Stimulated activated CD8-positive, alpha-beta memory T cell treated with anti-CD3 and anti-CD28 coated beads, Interleukin-2, amount 100 ng/mL, for 48 hours (primary cell): ENCODE results near the gene CLPTM1L.
"Not testable (repeated sequence)": the region's sequence is repeated elsewhere in the genome, so short reads cannot be mapped to it uniquely, and the experiment has no call there.

Experiments used
- DNase-seq, 2 donors: peaks; one replicate each; pipeline ENCODE4 v3.0.0-alpha.2; 2020; ENCODE audit warnings: low read depth in 2 of 2

Gene CLPTM1L

DNA sequence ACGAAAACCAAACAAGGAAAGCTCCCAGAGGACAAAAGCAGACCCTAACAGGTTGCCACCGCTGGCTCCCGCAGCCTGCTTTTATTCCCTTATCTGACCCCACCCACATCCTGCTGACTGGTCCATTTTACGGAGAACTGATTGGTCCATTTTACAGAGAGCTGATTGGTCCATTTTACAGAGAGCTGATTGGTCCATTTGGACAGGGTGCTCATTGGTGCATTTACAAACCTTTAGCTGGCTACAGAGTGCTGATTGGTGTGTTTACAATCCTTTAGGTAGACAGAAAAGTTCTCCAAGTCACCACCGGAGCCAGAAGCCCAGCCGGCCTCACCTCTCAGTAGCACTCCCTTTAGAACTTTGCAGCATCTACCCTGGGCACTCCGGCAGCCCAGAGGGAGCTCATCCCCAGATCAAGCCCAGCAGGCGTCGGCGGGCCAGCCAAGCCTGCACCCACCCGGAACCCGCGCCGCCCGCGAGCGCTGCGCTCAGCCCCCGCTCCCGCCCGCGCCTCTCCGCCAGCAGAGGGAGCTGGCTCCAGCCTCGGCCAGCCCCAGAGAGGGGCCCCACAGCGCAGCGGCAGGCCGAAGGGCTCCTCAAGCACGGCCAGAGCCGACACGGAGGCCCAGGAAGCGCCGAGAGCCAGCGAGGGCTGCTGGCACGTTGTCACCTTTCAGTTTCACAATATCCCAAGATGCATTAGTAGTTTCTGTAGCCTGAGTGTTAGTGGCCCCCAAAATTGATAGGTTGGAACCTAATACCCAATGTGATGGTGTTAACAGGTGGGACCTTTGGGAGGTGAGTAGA, 35.3 kb upstream of the CLPTM1L start:
- peak; percentile 32 to 41 for DNase-seq

DNA sequence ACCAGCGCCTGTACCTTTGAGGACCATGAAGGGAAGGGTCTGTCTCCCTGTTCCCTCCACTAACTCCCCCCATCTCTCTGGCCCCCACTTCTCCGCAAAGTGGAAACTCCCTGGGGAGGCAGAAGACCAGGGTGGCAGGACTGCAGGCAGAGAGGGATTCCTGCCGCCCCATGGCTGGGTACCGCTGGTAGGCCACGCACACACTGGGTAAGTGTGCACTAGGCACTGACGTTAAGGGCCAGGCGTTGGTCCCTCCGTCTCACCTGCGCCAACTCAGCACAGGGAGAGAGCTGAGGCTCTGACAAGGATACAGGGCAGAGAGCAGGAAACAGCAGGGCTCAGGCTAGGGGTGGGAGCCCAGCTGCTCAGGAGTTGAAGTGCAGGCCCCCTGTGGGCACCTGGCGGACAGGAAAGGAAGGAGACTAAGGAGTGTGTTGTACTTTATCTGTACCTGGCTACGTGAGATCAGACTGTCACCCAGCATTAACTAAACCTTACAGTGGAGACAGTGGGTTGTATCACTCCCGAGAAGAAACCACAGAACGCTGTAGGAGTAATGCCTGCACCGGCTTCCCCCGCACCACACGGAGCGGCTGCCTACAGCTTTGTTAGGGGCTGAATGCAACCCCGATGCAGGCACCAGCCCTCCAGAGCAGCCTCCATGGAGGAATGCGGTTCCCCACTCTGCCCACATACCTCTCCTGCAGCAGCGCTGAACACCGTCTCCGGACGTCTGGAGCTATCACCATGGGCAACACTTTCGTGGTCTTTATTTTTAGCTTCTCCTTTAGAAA, 34.2 kb upstream of the CLPTM1L start:
- no peak for DNase-seq

DNA sequence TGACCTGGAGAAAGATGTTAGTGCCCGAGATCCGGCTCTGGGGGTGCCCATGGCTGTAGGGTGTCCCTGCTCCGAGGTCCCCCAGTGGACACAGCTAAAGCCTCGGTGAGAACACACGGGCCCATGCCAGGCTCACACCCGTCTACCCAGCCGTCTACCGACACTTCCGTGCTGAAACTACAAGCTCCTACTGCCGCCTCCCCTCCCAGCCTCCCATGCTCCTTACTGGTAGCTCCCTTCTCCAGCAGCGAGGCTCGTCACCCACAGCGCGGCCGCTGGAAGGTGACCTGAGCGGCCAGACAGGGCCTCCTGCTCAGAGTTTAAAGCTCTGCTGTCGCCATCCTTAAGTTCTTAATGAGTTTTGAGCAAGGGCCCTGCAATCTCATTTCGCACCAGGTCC, 33.2 kb upstream of the CLPTM1L start:
- DNase-seq = no peak

DNA sequence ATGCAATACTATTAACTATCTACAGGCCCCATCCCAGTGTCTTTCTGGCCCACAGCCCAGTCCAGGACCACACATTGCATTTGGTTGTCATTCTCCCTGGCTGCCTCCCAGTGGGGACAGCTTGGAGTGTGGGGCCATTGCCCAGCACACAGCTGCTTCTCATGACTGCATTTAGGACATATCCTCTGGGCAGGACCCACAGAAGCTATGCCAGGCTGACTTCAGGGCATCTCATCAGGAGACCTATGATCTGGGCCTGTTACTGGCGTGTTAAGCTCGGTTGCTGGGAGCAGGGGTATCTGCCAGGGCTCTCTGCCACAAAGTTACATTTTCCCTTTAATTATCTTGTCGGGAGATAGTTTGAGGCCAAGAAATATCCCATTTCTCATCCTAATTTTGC, 32.1 kb upstream of the CLPTM1L start:
- DNase-seq = no peak

DNA sequence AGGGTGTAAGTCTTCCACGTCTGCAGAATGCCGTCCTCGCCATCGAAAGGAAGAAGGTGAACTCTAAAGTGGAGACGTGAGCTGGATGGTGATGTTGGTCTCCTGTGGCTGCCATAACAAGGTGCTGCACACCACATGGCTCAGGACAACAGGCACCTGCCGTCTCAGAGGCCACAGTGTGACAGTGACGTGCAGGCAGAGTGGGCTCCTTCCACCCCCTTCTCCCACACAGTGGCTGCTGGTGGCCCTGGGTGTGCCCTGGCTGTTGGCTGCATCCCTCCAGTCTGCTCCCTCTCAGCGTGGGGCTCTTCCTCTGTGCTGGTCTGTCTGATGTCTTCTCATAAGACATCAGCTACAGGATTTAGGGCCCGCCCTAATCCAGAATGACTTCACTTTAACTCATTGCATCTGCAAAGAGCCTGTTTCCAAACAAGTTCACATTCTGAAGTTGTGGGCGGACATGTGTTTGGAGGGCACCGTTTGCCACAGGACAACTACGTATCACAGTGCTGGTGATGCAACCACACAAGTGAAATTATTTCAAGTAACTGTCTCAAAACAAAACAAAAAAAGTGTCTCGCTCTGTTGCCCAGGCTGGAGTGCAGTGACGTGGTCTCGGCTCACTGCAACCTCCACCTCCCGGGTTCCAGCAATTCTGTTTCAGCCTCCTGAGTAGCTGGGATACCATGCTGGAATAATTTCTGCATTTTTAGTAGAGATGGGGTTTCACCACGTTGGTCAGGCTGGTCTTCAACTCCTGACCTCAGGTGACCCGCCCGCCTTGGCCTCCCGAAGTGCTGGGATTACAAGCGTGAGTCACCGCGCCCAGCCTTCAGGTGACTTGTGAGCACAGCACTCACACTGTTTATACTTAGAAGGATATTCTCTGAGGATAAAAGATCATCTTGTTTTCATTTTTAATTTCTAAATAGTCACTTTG, 31.2 kb upstream of the CLPTM1L start:
- DNase-seq = no peak

DNA sequence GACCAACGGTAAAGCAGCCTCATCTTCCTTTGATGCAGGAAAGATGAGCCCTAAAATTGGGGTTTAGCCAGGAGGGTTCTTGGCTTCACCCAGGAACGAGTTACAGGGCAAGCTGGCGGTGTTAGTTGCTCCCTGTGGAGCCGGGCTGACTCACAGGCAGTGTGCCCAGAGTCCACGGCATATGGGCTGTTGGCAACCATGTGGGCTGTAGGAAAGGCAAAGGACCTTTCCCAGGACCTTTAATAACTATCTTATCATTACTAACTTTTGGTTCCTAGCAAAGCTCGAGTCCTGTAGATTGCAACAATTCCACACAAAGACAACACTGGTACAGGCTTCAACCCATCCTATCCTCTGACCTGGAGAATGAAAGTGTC, 29.8 kb upstream of the CLPTM1L start:
- DNase-seq = no peak

DNA sequence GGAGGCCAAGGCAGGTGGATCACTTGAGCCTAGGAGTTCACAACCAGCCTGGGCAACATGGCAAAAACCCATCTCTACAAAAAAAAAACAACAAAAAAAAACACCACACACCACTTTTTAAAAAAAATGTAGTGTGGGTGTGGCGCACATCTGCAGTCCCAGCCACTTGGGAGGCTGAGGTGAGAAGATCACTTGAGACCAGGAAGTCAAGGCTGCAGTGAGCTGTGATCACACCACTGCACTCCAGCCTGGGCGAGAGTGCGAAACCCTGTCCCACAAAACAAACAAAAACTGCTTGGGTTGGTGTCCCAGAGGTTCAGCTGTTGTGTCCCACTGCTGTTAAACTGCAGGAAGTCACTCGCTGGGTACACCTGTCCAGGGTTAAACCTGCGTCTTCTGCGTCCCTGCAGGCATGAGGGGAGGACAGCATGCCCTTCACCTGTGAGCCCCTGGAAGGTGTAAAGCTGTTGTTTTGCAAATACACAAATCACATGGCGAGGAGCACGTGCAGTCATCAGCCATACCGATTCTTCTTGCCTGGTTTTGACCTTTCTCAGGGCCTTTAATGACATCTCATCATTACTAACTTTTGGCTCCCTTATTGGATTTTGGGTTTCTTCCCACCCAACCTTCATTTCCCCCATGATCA, 29.3 kb upstream of the CLPTM1L start:
- no peak for DNase-seq

DNA sequence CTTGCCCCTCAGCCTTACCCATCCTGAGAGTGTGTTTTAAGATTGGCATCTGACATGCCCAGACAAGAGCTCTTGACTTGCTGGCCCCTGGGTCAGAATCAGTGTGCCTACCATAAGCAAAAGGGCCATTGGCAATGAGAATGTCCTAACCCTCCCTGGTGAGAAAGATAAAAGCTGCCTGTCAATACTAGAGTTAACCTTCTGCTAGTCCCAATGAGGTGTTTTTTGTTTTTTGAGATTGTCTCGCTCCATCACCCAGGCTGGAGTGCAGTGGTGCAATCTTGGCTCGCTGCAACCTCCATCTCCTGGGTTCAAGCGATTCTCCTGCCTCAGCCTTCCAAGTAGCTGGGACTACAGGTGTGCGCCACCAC, 27.1 kb upstream of the CLPTM1L start:
- not testable (repeated sequence) for DNase-seq

DNA sequence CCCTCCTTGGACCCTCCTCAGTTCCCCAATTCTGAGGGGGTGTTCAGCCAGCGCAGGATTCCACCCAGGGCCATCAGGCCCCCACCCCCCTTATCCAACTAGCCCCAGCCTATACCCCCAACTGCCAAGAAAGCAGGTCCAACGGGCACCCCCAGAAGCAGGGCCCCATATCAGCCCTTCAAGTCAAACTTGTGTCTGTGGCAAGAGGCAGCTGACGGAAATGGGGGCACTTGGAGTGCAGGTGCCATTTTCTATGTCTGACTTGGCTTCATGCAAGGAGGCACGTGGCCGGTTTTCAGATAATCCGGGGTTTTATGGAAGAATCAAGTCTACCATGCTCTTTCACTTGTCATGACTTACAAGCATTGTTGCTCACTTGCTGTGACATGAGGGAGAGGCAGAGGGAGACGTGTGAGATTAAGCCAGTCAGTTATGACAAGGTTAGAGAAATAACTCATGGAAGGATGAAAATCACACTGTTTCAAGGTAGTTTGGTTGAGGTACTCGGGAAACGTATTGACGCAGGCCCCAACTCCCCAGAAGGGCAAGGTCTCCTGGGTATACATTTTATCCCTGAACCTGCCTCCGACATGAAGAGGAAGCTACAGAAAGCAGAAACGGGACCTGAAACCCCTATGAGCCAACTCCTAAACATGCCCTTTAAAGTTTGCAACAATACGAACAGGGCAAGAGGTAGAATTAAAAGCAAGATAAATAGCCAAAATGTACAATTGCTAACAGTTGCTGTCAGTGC, 26.5 kb upstream of the CLPTM1L start:
- no peak for DNase-seq

DNA sequence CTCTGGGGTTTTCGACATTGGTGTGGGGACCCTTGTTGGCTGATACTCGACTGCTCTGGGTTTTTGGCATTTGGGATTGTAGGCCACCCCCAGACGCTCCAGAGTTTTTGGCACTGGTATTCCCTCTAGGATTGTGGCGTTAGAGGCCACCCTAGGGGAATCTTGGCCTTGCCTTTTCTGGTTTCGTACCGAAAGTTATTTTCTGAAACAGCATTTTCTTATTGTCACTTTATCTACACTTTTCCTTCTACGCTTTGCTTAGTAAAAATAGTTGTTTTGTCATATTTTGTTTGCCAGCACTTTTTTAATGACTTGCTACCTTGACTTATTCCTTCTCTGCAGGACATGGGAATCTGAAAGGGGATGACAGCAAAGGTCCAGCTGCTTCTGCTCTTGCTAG, 25.1 kb upstream of the CLPTM1L start:
- DNase-seq = no peak

DNA sequence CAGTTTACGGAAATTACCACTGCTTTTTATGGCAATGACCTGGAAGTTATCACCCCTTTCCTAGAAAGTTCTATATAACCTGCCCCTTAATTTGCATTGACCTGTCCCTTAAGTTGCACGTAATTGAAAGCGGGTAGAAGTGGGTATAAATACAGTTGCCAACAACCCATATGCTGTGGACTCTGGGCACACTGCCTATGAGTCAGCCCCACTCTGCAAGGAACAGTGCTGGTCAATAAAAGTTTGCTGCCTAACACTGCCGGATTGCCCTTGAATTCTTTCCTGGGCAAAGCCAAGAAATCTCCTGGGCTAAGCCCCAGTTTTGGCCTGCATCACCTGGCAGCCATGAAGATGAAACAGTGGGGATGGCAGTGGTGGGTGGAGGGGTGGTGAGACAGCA, 23.9 kb upstream of the CLPTM1L start:
- no peak for DNase-seq

DNA sequence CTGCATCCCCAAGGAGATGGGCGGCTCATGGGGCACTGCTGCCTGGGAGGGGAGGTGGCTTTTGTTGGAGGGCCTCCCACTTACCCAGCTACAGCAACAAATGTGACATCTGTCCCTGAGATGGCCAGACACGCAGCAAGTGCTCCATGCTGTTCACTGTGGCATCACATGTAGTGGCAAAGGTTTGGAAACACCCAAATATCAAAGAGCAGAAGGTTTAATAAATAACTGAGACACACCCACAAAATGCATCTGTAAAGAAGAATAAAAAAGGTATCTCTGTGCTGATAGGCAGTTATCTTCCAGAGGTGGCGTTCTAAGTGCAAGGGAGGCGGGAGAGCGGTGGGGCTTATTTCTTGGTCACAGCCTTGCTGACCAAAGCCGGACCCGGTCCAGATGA, 23.3 kb upstream of the CLPTM1L start:
- no peak for DNase-seq

DNA sequence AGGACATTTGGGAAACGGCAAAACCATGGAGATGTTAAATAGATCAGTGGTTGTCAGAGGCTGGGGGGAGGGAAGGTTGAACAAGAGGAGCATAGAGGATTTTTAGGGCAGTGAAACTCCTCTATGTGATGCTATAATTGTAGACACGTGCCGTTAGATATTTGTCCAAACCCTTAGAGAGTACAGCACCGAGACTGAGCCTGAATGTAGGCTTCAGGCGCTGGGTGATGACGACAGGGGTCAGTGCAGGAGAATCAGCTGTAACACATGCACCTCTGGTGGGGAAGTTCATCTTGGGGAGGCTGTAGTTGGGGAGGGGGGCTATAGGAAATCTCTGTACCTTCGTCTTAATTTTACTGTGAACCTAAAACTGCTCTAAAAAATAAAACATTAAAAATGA, 22.2 kb upstream of the CLPTM1L start:
- DNase-seq = no peak

DNA sequence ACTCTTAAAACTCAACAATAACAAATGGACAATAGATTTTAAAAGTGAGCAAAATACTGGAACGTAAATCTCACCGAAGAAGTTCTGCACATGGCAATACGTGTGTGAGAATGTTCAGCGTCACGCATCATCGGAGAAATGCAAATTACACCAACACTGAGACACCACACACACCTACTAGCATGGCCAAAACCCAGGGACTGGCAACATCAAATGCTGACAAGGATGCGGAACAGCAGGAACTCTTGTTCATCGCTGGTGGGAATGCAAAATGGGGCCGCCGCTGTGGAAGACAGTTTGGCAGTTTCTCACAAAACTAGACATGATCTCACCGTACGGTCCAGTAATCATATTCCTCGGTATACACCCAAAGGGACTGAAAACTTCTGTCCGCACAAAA, 21.6 kb upstream of the CLPTM1L start:
- DNase-seq = no peak

DNA sequence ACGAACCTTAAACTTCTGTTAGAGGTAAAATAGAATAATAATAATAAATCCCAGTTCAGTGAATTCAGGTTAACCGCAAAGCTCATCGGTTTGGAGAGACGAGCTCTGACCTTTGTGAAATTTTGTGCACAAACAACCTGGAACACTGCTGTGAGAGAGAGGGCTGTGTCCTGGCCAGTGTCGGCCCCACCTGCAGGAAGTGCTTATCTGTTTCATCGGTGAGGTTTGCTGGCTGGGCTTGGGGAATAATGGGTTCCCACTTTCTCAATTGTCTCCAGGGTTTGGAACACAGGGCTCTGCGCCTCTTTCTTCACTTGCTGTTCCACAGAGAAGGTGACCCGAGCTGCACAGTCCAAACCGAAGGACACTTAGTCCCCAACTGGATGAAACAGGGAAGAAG, 19.3 kb upstream of the CLPTM1L start:
- no peak for DNase-seq

DNA sequence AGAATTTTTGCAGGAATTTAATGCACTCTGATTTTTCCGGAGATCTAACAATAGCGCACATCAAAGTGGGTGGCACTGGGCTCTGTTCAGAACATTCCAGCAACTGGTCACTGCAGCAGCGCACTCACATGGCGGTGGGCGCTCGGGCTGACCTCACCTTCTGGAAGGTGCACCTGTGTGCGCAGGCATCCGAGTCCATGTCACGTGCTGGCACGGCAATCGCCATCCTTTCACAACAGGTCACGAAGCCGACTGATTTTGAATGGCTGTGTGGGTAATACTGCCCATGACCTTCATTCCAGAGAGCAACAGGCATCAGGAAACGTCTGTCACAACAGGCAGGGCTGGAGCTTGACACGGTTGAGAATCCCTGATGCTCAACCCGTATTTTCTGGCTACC, 18.7 kb upstream of the CLPTM1L start:
- no peak for DNase-seq

DNA sequence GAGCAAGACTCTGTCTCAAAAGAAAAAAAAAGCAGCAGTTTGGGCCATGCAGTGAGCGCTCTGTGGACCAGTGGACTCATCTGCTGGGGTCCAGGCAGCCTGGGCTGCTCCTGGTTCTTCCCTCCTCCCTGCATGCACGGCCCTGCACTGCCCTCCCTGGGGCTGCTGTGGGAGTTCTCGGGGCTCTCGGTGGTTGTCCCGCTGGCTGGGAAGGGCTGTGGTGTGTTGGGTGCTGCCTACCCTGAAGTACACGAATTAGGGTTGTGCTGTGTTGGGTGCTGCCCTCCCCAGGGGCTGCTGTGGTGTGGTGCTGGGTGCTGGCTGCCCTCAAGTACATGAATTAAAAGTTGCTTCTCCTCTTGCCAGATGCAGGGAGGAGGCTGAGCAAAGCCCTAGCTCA, 18.3 kb upstream of the CLPTM1L start:
- no peak for DNase-seq

DNA sequence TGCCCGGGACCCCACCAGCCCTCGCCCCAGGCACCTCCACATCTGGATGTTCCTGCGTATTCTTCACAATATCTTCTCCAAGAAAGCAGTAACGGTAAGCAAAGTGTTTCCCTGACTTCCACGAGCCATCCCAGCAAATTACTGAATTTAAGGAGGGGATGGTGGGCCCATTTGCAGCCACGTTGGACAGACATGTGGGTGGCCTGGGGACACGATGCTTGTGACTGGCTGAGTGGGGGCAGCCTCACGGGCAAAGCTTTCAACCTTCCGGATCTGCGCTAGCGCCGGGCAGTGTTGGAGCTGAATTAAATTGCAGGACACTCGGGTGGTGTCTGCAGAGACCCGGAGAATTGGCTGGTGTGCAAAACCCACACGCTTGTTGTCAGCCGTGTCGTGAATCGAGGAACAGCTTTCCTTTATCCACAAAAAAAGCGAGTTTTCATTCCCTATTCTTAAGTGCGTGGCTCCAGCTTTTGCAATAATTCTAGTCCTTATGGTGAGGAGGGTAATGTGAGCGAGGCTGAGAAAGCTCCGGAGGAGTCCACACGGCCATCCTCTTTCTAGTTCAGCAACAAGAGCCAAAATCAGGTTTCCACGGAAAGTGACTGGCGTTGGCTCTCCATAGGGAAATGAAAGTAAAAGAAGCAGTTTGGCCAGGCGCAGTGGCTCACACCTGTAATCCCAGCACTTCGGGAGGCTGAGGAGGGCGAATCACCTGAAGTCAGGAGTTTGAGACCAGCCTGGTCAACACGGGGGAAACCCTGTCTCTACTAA, 17.5 kb upstream of the CLPTM1L start:
- no peak for DNase-seq

DNA sequence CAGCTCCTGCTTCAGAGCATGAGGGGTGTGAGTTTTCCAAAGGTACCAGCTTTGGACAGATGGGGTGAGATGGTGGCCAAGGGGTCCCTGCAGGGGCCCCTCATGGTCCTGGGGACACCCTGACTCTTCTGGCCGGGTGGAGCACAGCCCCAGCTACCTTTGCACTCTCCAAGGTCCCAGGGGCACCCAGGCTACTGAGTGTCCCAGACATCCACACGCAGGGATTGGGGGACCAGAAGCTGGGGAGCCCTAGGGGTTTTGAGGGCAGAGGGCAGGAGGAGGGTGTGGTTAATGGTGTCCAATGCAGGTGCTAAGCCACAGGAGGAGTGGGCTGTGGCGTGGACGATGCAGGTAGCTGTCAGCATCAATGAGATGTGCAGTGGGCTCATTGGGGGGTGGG, 16.0 kb upstream of the CLPTM1L start:
- no peak for DNase-seq

DNA sequence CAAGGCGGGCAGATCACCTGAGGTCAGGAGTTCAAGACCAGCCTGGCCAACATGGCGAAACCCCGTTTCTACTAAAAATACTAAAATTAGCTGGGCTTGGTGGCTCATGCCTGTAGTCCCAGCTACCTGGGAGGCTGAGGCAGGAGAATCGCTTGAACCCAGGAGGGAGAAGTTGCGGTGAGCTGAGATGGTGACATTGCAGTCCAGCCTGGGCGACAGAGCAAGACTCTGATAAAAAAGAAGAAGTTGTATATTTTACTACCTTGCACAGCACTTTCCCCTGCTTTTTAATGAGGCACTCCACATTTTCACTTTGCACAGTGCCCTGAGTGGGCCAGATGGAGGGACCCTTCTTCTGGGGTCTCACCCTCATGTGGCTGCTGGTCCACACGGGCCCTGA, 15.5 kb upstream of the CLPTM1L start:
- DNase-seq = not testable (repeated sequence)
